HG02943 (cell line): ENCODE results near the gene CADPS2.
"Not testable (repeated sequence)": the region's sequence is repeated elsewhere in the genome, so short reads cannot be mapped to it uniquely, and the experiment has no call there.

ENCODE experiments used
- ATAC-seq: cut with Tn5 transposase; IDR thresholded peaks from one replicate; pipeline ENCODE4 v1.9.1; 2021; ENCODE audit warnings: mild to moderate bottlenecking, low read depth, moderate library complexity; ENCODE audit not compliant: unreplicated experiment

Gene CADPS2

DNA sequence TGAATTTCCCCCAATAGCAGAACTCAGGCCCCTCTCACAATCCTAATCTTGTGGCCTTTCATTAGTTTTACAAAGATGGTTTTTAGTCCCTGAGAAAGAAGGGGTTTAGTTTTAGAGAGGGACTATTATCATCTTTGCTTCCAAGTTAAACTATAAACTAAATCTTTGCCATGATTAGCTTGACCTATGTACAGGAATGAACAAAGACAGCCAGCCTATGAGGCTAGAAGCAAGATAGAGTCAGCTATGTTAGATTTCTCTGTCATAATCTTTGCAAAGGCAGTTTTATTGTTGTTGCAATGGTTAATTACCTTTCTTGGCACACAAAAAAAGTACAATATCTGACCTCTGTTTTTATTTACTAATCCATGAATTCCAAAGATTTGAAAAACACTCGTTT, 206.4 kb downstream of the CADPS2 start:
- no peak for ATAC-seq

GRCh38 chr7:122679269-122679709, 207.0 kb downstream of the CADPS2 start:
- ATAC-seq, result not testable (repeated sequence)

GRCh38 chr7:122677149-122677548, 209.1 kb downstream of the CADPS2 start:
- no peak for ATAC-seq

DNA sequence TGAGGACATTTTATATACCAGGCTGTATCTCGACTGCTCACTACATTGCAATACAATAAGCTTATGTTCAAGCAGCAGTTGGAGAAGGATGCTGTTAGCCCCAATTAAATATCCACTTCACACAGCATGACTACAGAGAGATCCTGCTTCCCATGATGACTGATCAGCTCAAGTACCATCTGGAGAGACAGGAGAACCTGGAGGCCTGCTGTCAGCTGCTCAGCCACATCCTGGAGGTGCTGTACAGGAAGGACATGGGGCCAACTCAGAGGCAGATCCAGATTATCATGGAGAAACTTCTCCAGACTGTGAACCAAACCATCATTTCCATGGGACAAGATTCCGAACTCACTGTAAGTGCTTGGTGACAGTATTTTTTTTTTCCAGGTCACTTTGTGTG, 209.8 kb downstream of the CADPS2 start:
- ATAC-seq, result no peak

DNA sequence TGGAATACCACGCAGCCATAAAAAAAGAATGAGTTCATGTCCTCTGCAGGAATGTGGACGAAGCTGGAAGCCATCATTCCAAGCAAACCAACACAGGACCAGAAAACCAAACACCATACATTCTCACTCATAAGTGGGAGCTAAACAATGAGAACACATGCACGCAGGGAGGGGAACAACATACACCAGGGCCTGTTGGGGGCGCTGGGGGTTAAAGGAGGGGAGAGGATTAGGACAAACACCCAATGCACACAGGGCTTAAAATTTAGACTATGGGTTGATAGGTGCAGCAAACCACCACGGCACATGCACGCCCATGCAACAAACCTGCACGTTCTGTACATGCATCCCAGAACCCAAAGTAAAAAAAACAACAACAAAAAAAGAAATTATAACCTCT, 210.6 kb downstream of the CADPS2 start:
- ATAC-seq, result no peak

- no peak for ATAC-seq
Observed at GRCh38 chr7:122675011-122675410, 211.2 kb downstream of the CADPS2 start.

DNA sequence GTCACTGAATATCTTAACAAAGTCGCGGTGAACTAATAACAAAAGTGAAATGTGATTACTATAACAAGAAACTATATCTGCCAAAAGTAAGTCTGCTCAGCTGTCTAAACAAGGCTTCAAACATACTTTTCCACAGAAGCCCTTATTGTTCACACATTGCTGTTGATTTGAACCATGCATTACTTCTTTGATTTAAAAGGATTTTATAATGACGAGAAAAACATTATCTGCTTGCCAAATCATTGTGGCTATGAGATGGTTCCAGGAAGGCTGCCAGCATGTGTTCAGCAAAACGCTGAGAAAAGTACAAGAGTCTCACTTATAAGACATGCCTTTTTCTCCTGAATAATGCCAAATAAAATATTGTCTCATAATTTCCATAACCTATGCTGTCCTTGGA, 211.8 kb downstream of the CADPS2 start:
- ATAC-seq, result no peak

GRCh38 chr7:122673951-122674350, 212.3 kb downstream of the CADPS2 start:
- no peak for ATAC-seq

- ATAC-seq, result no peak
Observed at GRCh38 chr7:122672536-122672935, 213.7 kb downstream of the CADPS2 start.

- ATAC-seq, result no peak
Observed at GRCh38 chr7:122663733-122664132, 222.5 kb downstream of the CADPS2 start.

- ATAC-seq, result no peak
Observed at GRCh38 chr7:122658856-122659255, 227.4 kb downstream of the CADPS2 start.

DNA sequence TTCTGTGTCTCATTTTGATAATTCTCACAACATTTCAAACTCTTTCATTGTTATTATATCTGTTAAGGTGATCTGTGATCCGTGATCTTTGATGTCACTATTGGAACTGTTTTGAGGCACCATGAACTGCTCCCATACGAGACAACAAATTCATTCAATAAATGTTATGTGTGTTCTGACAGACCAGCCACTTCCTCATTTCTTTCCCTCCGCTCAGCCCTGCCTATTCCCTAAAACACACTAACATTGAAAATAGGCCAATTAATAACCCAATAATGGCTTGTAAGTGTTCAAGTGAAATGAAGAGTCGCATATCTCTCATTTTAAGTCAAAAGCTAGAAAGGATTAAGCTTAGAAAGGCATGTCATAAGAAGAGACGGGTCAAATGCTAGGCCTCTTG, 232.6 kb downstream of the CADPS2 start:
- no peak for ATAC-seq

- ATAC-seq, result no peak
Observed at GRCh38 chr7:122652876-122653275, 233.4 kb downstream of the CADPS2 start.

DNA sequence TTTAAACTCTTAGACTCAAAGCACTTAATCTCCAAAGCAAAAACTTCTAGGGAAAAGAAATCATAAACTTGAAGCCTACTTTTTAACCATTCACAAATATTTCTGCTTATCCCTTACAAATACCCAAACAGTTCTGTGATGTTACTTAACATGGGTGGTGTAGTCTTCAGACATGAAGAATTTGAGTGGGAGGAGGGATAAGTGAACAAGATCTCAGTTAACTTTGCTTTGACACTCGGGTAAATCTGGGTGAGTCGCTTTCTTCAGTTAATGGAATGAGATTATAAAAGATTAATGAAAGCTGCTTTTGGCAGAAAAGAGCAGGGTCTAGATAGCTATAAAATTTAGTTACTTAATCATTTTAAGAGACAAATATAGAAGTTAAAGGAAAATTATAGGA, 234.8 kb downstream of the CADPS2 start:
- no peak for ATAC-seq

DNA sequence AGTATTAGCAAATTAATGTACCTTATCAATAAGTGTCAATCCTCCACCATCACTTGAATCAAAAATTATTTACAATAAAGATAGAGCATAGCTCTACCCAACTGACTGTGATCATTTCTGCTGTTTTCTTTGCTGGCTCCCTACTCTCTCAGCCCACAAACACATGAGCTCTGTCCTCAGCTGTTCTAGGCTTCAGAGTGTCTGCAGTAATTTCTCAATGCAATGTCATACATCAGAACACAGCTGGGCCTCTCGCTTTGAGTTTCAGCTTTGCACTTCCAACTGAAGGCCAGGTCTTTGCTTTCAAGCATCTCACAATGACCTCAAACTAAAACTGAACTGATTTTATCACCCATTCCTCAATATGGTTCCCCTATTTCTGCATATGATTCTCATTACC, 243.0 kb downstream of the CADPS2 start:
- ATAC-seq, result no peak

DNA sequence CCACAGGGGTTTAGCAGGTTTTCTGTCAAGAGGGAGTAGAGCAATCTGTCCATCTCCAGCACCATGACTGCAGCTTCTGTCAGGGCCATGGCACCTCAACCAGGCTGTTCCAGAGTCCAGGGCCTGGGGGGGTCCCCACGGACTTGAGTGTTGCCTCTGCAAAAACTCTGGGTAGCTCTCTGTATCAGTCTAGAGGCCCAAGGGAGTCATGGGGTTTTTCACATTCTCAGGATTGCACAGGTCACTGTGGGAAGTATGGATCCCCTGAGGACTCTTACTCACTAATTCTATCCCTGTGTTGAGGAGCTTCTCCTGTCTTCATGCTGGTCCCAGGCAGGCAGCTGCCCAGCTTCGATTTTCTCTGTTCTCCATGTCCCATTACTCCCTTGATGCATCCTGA, 247.8 kb downstream of the CADPS2 start:
- ATAC-seq, result no peak

- ATAC-seq, result no peak
Observed at GRCh38 chr7:122637784-122638183, 248.5 kb downstream of the CADPS2 start.

GRCh38 chr7:122635481-122635880, 250.8 kb downstream of the CADPS2 start:
- not testable (repeated sequence) for ATAC-seq

DNA sequence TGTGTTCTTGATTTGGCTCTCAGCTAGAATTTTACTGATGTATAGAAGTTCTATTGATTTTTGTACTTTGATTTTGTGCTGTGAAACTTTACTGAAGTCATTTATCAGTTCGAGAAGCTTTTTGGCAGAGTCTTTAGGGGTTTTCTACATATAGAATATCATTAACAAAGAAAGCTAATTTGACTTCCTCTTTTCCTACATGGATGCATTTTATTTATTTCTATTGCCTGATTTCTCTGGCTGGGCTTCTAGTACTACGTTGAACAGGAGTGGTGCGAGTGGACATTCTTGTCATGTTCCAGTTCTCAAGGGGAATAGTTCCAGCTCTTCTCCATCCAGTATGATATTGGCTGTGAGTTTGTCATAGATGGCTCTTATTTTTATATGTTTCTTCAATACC, 252.8 kb downstream of the CADPS2 start:
- no peak for ATAC-seq

GRCh38 chr7:122632238-122632637, 254.0 kb downstream of the CADPS2 start:
- ATAC-seq, result no peak

GRCh38 chr7:122629412-122629953, 256.8 kb downstream of the CADPS2 start:
- ATAC-seq, result no peak

GRCh38 chr7:122628651-122629411, 257.4 kb downstream of the CADPS2 start:
- ATAC-seq, result no peak
